PFSK-1 (cell line): ENCODE results near the gene TPRG1.

Source experiments
- POLR2AphosphoS5 ChIP-seq: IDR thresholded peaks from 2 replicates; pipeline ENCODE4 v1.6.1; 2012; ENCODE audit warnings: low read depth, mild to moderate bottlenecking, control low read depth, low read length, moderate library complexity
- REST ChIP-seq, 2 experiments: IDR thresholded peaks; 2 replicates each; pipeline versions ENCODE4 v1.6.1 to v1.8.0; 2011 to 2012; ENCODE audit warnings: low read depth in 2 of 2, low read length in 2 of 2, control low read depth in 1 of 2, inconsistent platforms in 1 of 2, mild to moderate bottlenecking in 1 of 2, moderate library complexity in 1 of 2; ENCODE audit not compliant: insufficient read depth in 1 of 2
- SIN3A ChIP-seq: IDR thresholded peaks from 2 replicates; pipeline ENCODE4 v1.6.1; 2012; ENCODE audit warnings: mild to moderate bottlenecking, low read length, moderate library complexity, borderline replicate concordance; ENCODE audit not compliant: insufficient read depth
- TAF1 ChIP-seq: IDR thresholded peaks from 2 replicates; pipeline ENCODE4 v1.6.1; 2012; ENCODE audit warnings: low read length, control low read depth, borderline replicate concordance; ENCODE audit not compliant: insufficient read depth

- TF ChIP-seq TAF1 (no peak), SIN3A (no peak), POLR2AphosphoS5 (no peak), REST (IDR thresholded peaks at IDR 0.05; ENCODE audit: insufficient read depth in 1 of 2, low read depth in 2 of 2, low read length in 2 of 2) (no peak)
Observed at GRCh38 chr3:189238071-189238470, 66.3 kb downstream of the TPRG1 start.
